IMR-90 (cell line): Measurements from ENCODE around the gene TEDDM1.

Experiments
- BHLHE40 ChIP-seq: fragments of 150-350 bp; IDR thresholded peaks from 2 replicates; pipeline ENCODE4 v1.6.1; 2016; ENCODE audit warnings: mild to moderate bottlenecking, low read depth, low read length
- CEBPB ChIP-seq: IDR thresholded peaks from 2 replicates; pipeline ENCODE4 v1.6.1; 2012; ENCODE audit warnings: low read depth, low read length, improper control_type of control experiment
- CTCF ChIP-seq: conservative IDR thresholded peaks from 2 replicates; pipeline ENCODE4 v1.5.1; 2012; ENCODE audit warnings: mild to moderate bottlenecking, low read depth, low read length, improper control_type of control experiment
- POLR2A ChIP-seq: IDR thresholded peaks from 2 replicates; pipeline ENCODE4 v1.6.1; 2012; ENCODE audit warnings: mild to moderate bottlenecking, low read depth, low read length

- no peak for TF ChIP-seq CEBPB
- TF ChIP-seq CTCF, result no peak
- no peak for TF ChIP-seq BHLHE40
- TF ChIP-seq POLR2A, result no peak
These were observed 49.6 kb upstream of the TEDDM1 start, which contains the start of gene RGSL1 for GRCh38 chr1:182450087-182450486.
